ENCODE data around the gene RSPH6A. TPM values are rescaled to one million over a fixed set of nuclear protein-coding genes. Genes with fewer than 3 reads are reported as not detected.

RSPH6A gene
- total RNA-seq, 1 experiment from 2014 or later = 0.21 TPM

GRCh38 chr19:45817010-45817724 is 2.1 kb upstream of the RSPH6A start:
- intact Hi-C loops (cut with micrococcal nuclease) = loop anchor here (1.0 to 5.0 kb wide), 2 partner anchors 66 to 250 kb away; no protein-coding TSS in a partner anchor
- H3K27ac Mint-ChIP-seq (ENCODE audit: low read depth, unreplicated experiment) = no peak overlapping the region

DNA sequence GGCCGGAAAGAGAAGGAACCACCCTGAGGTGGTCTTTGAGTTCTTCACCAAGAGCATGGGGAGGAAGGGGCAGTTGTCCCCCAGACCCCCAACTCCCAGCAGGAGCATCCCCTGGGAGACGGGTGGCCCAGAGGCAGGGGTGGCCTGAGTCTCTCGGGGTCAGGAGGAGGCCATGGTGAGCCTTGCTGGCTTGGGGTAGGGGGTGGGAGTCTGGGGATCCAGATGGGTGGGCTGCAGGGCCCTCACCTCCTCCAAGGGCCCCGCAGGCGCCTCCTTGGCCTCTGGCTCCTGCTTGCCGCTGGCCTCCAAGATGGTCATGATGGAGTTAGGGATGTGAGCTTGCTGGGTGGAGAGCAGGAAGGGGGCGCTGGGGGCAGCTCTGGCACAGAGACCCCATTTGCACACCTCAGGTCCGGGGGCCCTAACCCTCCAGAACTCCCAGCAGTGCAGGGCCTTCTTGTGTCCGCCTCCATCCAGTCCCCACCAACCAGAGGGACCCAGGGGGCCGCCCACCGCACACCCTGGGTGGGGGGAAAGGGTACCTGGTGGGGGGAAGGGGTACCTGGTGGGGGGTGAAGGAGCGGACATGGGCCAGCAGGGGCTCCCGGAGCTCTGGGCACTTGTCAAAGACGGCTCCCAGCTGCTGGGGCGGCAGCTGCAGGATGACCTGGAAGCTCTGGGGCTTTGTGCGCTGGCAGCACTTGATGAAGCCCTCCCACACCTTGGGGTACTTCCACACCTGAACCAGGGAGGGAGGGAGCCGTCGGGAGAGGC is 1.3 kb upstream of the RSPH6A start:
- intact Hi-C loops (cut with micrococcal nuclease) = loop anchor here (1.0 to 5.0 kb wide), 2 partner anchors 67 to 251 kb away; no protein-coding TSS in a partner anchor
- Mint-ChIP-seq H3K4me3 (ENCODE audit: unreplicated experiment) (no peak overlapping the region), H3K27me3 (ENCODE audit: insufficient read depth, unreplicated experiment) (no peaks in the 10 kb centered on the region), H3K27ac (ENCODE audit: low read depth, unreplicated experiment) (no peak overlapping the region), H3K36me3 (ENCODE audit: insufficient read depth, unreplicated experiment) (peaks cover 34% of the 10 kb centered on the region), H3K9me3 (ENCODE audit: unreplicated experiment) (no peaks in the 10 kb centered on the region), H3K4me1 (ENCODE audit: insufficient read depth, unreplicated experiment) (no peaks in the 10 kb centered on the region)
- CTCF ChIA-PET = interaction anchor here (0.6 to 2.1 kb wide), 30 partner anchors 8 to 440 kb away, joined by 3 to 12 read pairs (median 4); no protein-coding TSS in a partner anchor
- POLR2A ChIA-PET = interaction anchor here (0.7 to 1.8 kb wide), 3 partner anchors 47 to 118 kb away, joined by 3 to 7 read pairs (median 3); partner anchors contain the start of gene SIX5
- TF ChIP-seq, protein P1, sequence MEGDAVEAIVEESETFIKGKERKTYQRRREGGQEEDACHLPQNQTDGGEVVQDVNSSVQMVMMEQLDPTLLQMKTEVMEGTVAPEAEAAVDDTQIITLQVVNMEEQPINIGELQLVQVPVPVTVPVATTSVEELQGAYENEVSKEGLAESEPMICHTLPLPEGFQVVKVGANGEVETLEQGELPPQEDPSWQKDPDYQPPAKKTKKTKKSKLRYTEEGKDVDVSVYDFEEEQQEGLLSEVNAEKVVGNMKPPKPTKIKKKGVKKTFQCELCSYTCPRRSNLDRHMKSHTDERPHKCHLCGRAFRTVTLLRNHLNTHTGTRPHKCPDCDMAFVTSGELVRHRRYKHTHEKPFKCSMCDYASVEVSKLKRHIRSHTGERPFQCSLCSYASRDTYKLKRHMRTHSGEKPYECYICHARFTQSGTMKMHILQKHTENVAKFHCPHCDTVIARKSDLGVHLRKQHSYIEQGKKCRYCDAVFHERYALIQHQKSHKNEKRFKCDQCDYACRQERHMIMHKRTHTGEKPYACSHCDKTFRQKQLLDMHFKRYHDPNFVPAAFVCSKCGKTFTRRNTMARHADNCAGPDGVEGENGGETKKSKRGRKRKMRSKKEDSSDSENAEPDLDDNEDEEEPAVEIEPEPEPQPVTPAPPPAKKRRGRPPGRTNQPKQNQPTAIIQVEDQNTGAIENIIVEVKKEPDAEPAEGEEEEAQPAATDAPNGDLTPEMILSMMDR (IDR thresholded peaks at IDR 0.05; ENCODE audit: unreplicated experiment) = no peak
- BruUV-seq (replicated peaks) = no TSS peak
- no peak for DNase-seq (ENCODE audit: unreplicated experiment)

More at GRCh38 chr19:45817010-45817724, 2.1 kb upstream of the RSPH6A start:
- Mint-ChIP-seq H3K36me3 (ENCODE audit: insufficient read depth, unreplicated experiment) (peaks cover 41% of the 10 kb centered on the region), H3K4me1 (ENCODE audit: insufficient read depth, unreplicated experiment) (no peaks in the 10 kb centered on the region), H3K27me3 (ENCODE audit: insufficient read depth, unreplicated experiment) (no peaks in the 10 kb centered on the region), H3K4me3 (ENCODE audit: unreplicated experiment) (no peak overlapping the region), H3K9me3 (ENCODE audit: unreplicated experiment) (no peaks in the 10 kb centered on the region)
- peak; percentile 93 for DNase-seq (ENCODE audit: unreplicated experiment)
- ChIA-PET POLR2A (interaction anchor here (0.7 to 1.8 kb wide), 4 partner anchors 47 to 117 kb away, joined by 3 to 7 read pairs (median 3); partner anchors contain the start of gene SIX5), CTCF (interaction anchor here (0.6 to 2.1 kb wide), 36 partner anchors 8 to 778 kb away, joined by 3 to 12 read pairs (median 4); no protein-coding TSS in a partner anchor)
- TF ChIP-seq, protein P1 (IDR thresholded peaks at IDR 0.05; ENCODE audit: unreplicated experiment) = peak; percentile 96
- BruUV-seq (replicated peaks) = no TSS peak

GRCh38 chr19:45815481-45816216 is 541 bp upstream of the RSPH6A start:
- no peak overlapping the region for H3K27ac Mint-ChIP-seq (ENCODE audit: low read depth, unreplicated experiment)
- intact Hi-C loops (cut with micrococcal nuclease) = loop anchor here (5.0 kb wide), 1 partner anchor 252 kb away; no protein-coding TSS in a partner anchor

More at GRCh38 chr19:45815481-45816216, 541 bp upstream of the RSPH6A start:
- Mint-ChIP-seq H3K27me3 (ENCODE audit: insufficient read depth, unreplicated experiment) (no peaks in the 10 kb centered on the region), H3K9me3 (ENCODE audit: unreplicated experiment) (no peaks in the 10 kb centered on the region), H3K4me1 (ENCODE audit: insufficient read depth, unreplicated experiment) (peaks cover 2% of the 10 kb centered on the region), H3K36me3 (ENCODE audit: insufficient read depth, unreplicated experiment) (peaks cover 29% of the 10 kb centered on the region), H3K4me3 (ENCODE audit: unreplicated experiment) (no peak overlapping the region)
- ChIA-PET POLR2A (no interaction called here), CTCF (interaction anchor here (0.7 to 1.6 kb wide), 7 partner anchors 9 to 441 kb away, joined by 3 to 8 read pairs (median 4); no protein-coding TSS in a partner anchor)
- BruUV-seq (replicated peaks) = TSS peak; percentile 35
- TF ChIP-seq, protein P1 (IDR thresholded peaks at IDR 0.05; ENCODE audit: unreplicated experiment) = no peak
- DNase-seq (ENCODE audit: unreplicated experiment) = no peak

Measured in MCF 10A (cell line).